AG04450 (cell line): Measurements from ENCODE around the gene FCN3. TPM values are rescaled to one million over a fixed set of nuclear protein-coding genes. Genes with fewer than 3 reads are reported as not detected.

Experiments used
- CTCF ChIA-PET: fragments of 300-600, 350-600 bp; formaldehyde crosslinking; extraction: SDS; loops from one replicate; lab custom pipeline; 2022; ENCODE audit warnings: antibody characterized with exemption, inconsistent platforms; lab: Charles Lee
- POLR2A ChIA-PET: fragments of 350-600 bp; formaldehyde crosslinking; extraction: SDS; loops from one replicate; lab custom pipeline; 2021; ENCODE audit warnings: antibody characterized with exemption, inconsistent platforms; lab: Yijun Ruan, JAX
- DNase-seq: peaks from one replicate; pipeline ENCODE4 v3.0.0-alpha.2; 2011; ENCODE audit warnings: low read depth, low spot score
- H3K27ac ChIP-seq: one replicate; pipeline ENCODE4 v1.5.1; 2012; ENCODE audit warnings: low read depth, low read length, control low read depth
- H3K27me3 ChIP-seq: one replicate; pipeline ENCODE4 v1.6.0; 2012; ENCODE audit warnings: low read length; ENCODE audit not compliant: control insufficient read depth, insufficient read depth
- H3K4me3 ChIP-seq: 2 replicates; pipeline ENCODE4 v1.5.1; 2011; ENCODE audit warnings: mild to moderate bottlenecking, low read depth, low read length, control low read depth
- H3K9me3 ChIP-seq: 2 replicates; pipeline ENCODE4 v1.5.1; 2012; ENCODE audit warnings: low read length; ENCODE audit not compliant: control insufficient read depth, insufficient read depth
- CTCF ChIP-seq: IDR thresholded peaks from 2 replicates; pipeline ENCODE4 v1.5.1; 2011; ENCODE audit warnings: low read depth, low read length, control low read depth, inconsistent platforms
- polyA plus RNA-seq: library from polyadenylated mRNA; depleted of rRNA; stranded (reverse); fragments of >200 nt; gene quantifications from 2 replicates; pipeline ENCODE4 v1.2.3, GENCODE V29; 2011

Gene FCN3
- polyA plus RNA-seq, 1 experiment: not detected

- DNase-seq: no peak
- ChIA-PET POLR2A (no interaction called here), CTCF (interaction anchor here (0.5 to 2.3 kb wide), 2 partner anchors 16 to 36 kb away, joined by 3 to 13 read pairs; partner anchors contain the start of gene FCN3)
- Histone ChIP-seq H3K9me3 (no peaks in the 10 kb centered on the region; the same call in 1 of the 2 replicates), H3K27ac (no peak overlapping the region), H3K4me3 (no peak overlapping the region), H3K27me3 (no peaks in the 10 kb centered on the region)
- no peak for TF ChIP-seq CTCF
Observed at GRCh38 chr1:27358928-27359313, 15.7 kb downstream of the FCN3 start.

GRCh38 chr1:27358038-27358927 lies 16.3 kb downstream of the FCN3 start:
- TF ChIP-seq CTCF: no peak
- no peaks in the 10 kb centered on the region; the same call in 1 of the 2 replicates for H3K9me3 ChIP-seq
- DNase-seq: no peak
- ChIA-PET CTCF (interaction anchor here (0.5 to 2.3 kb wide), 13 partner anchors 8 to 61 kb away, joined by 3 to 25 read pairs (median 8); partner anchors contain the start of genes FCN3, MAP3K6 and SYTL1), POLR2A (interaction anchor here (1.1 to 1.2 kb wide), 2 partner anchors 9 to 56 kb away, joined by 3 to 4 read pairs; no protein-coding TSS in a partner anchor)
- no peak overlapping the region for H3K27ac ChIP-seq
- no peak overlapping the region for H3K4me3 ChIP-seq
- no peaks in the 10 kb centered on the region for H3K27me3 ChIP-seq

GRCh38 chr1:27357281-27358037 lies 17.2 kb downstream of the FCN3 start:
- DNase-seq: no peak
- no peak overlapping the region for H3K4me3 ChIP-seq
- H3K27ac ChIP-seq: no peak overlapping the region
- no peaks in the 10 kb centered on the region; the same call in 1 of the 2 replicates for H3K9me3 ChIP-seq
- no peaks in the 10 kb centered on the region for H3K27me3 ChIP-seq
- CTCF ChIA-PET: interaction anchor here (0.6 to 2.3 kb wide), 25 partner anchors 9 to 258 kb away, joined by 3 to 25 read pairs (median 6); partner anchors contain the start of genes FCN3, MAP3K6 and SYTL1
- POLR2A ChIA-PET: interaction anchor here (1.1 to 1.2 kb wide), 2 partner anchors 8 to 55 kb away, joined by 3 to 4 read pairs; no protein-coding TSS in a partner anchor
- peak; percentile 86 for TF ChIP-seq CTCF

GRCh38 chr1:27356619-27357280 lies 17.9 kb downstream of the FCN3 start:
- TF ChIP-seq CTCF: no peak
- ChIA-PET CTCF (interaction anchor here (0.6 to 2.3 kb wide), 27 partner anchors 9 to 257 kb away, joined by 3 to 25 read pairs (median 5); partner anchors contain the start of genes FCN3, MAP3K6 and SYTL1), POLR2A (no interaction called here)
- Histone ChIP-seq H3K9me3 (no peaks in the 10 kb centered on the region; the same call in 1 of the 2 replicates), H3K27me3 (no peaks in the 10 kb centered on the region), H3K27ac (no peak overlapping the region), H3K4me3 (no peak overlapping the region)
- no peak for DNase-seq
